ENCODE measurements around the gene TRAT1.
"Not testable (repeated sequence)": the region's sequence is repeated elsewhere in the genome, so short reads cannot be mapped to it uniquely, and the experiment has no call there.

TRAT1 gene

GRCh38 chr3:108822123-108822897, at the start of gene TRAT1:
Gene TRAT1, plus strand, starts transcription at chr3:108822786. Its CDS starts 142 bp downstream, at chr3:108822928.
- DNase-seq = no peak

- DNase-seq = no peak
These were observed 46.9 kb upstream of the TRAT1 start for GRCh38 chr3:108775649-108776048.

- no peak for DNase-seq
These were observed 43.1 kb upstream of the TRAT1 start for GRCh38 chr3:108779496-108779895.

DNA sequence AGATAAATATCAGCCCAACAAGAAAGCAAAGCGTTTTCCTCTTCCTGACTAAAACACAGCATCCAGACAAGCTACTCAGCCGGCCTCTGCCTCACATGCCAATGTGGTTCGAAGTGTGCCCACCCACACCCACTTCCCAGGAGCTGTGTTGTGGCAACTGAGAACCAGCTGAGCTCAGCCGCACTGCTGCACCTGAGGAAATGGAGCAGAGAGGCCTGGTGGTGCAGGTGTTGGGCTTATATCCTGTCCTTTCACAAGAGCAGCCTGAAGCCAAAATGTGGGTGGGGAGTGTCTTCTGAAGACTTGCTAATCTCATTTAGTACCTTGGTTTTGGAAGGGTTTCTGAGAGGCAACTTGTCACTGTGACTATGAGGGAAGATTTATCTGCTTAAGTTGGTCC, 42.4 kb upstream of the TRAT1 start:
- no peak for DNase-seq

DNA sequence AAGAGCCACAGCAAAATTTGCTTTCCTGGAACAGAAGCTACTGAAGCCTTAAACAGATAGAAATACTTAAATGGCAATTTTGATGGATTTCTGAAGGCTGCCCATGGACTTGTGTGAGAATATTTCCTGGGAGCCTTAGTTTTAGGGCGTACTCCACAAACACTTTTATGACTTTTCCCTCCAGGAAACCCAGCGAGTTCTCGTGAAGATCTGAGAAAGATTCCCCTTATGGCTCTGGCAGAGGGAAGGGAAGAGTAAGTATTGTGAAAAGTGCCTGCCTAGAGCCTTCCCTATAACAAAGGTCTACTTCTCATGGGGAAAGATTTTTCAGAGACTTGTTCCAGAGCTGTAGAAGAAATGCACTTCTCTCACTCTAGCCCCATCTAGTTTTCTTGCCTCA, 31.1 kb upstream of the TRAT1 start:
- DNase-seq = no peak

DNA sequence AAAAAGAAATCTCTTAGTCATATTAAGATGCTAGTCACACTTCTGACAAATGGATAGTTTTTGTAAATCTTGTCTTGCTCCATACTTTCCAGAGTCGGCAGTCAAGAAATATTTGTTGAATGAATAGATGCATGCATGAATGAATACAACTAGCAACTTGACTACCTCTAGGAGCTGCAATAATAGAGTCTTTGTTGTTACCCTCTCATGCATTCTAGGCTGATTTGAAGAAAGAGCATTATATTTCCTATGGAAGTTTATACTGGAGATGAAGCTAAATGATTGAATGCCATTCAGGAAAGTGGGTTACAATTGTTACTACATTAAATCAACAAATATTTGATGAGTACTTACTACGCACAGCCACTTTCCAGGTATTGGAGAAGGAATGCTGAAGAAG, 18.1 kb upstream of the TRAT1 start:
- DNase-seq = no peak

GRCh38 chr3:108804966-108805365, 17.6 kb upstream of the TRAT1 start:
- no peak for DNase-seq

GRCh38 chr3:108806316-108806715, 16.3 kb upstream of the TRAT1 start:
- no peak for DNase-seq

DNA sequence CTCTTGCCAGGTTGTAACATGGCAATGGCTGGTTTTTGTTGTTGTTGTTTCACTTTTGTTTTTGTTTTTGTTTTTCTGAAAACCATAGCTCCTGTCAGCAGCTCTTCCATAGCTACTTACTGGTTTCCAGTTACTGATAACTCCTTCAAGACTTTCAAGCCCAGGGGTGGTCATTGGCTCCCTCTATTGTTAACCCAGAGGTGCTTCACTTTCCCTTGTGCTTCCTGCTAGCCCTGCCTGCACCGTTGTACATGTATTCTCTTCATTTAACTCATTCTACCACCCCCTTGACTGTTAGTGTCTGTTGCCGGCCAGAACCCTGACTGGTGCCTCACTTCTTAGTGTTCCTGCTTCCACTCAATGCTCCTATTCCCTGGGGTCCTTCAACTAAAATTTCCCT, 4.2 kb upstream of the TRAT1 start:
- DNase-seq = no peak

GRCh38 chr3:108820586-108820985, 2.0 kb upstream of the TRAT1 start:
- no peak for DNase-seq

- DNase-seq = no peak
These were observed 641 bp downstream of the TRAT1 start for GRCh38 chr3:108823227-108823626.

DNA sequence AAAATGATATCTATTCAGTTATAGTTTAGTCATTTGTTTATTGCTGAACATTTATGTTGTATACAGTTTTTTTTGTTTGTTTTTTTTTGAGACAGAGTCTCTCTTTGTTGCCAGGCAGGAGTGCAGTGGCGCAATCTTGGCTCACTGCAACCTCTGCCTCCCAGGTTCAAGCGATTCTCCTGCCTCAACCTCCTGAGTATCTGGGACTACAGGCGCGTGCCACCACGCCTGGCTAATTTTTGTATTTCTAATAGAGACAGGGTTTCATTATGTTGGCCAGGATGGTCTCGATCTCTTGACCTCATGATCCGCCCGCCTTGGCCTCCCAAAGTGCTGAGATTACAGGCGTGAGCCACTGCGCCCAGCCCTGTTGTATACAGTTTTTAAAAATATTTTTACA, 1.2 kb downstream of the TRAT1 start:
- not testable (repeated sequence) for DNase-seq

- DNase-seq = no peak
These were observed 4.0 kb downstream of the TRAT1 start for GRCh38 chr3:108826309-108827187.

GRCh38 chr3:108830381-108830780, 7.8 kb downstream of the TRAT1 start:
- no peak for DNase-seq

DNA sequence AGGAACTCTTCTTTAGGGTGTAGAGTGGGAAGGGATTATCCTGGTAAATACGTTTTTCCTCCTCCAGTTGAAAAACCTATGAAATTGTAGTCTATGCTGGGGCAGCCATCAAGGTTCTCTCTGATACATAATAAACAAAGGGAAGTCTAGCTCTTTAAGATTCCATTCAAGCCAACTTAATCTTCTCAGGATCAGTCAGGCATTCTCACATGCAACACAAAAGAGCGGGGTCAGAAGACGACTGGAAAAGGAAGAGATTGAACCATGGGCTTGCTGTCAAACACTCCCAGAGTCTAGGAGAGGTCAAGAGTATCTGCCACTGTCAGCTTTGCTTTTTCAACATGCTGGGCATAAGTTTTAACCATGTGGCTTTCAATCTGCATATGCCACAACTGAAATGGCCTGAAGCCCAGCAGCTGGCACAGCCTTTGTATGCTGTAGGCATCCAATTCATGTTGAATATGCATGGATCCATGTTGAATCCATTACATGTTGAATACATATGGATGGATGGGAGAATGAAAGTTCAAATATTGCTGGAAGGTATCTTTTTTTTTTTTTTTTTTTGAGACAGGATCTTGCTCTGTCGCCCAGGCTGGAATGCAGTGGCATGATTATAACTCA, 8.5 kb downstream of the TRAT1 start:
- no peak for DNase-seq

GRCh38 chr3:108833611-108834010, 11.0 kb downstream of the TRAT1 start:
- DNase-seq = no peak

DNA sequence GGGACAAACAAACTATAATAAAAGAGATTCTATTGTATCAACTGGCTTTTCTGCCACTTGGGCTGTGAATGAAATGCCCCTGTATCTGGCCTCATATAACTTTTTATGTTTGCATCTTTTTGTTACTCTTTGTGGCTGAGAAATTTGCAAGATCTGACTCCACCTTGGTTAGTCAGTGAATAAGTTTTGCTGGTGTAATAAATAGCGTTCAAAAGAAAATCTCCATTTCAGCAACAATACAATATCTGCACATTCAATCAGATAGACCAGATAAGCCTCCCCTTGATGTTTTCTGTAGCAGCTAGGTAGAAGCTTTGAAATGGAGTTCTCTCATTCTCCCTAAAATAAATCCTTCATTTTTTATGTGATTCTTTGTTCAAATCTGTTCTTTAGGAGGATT, 12.0 kb downstream of the TRAT1 start:
- DNase-seq = no peak

GRCh38 chr3:108835101-108835500, 12.5 kb downstream of the TRAT1 start:
- DNase-seq = no peak

- DNase-seq = no peak
These were observed 15.8 kb downstream of the TRAT1 start for GRCh38 chr3:108838436-108838835.

- DNase-seq = no peak
These were observed 23.2 kb downstream of the TRAT1 start for GRCh38 chr3:108845709-108846293.

DNA sequence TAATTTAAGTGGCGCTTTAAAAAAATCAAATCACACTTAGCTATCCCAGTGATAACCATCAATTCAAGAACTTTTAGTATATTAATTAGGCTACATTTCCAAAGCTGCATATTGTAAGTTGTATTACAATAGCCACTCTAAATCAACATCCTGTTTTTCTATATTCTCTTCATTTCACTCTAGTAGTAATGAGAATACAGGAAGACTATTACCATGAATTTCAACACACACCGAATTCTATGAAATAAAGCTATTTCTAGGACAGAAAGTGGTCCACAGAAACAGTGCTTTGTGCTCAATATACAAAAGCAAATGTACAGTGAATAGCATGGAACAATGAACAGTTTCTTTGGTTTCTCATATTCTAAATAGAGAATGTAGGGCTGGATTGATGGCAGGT, 24.6 kb downstream of the TRAT1 start:
- DNase-seq = no peak

- DNase-seq = no peak
These were observed 26.5 kb downstream of the TRAT1 start for GRCh38 chr3:108849075-108849474.

DNA sequence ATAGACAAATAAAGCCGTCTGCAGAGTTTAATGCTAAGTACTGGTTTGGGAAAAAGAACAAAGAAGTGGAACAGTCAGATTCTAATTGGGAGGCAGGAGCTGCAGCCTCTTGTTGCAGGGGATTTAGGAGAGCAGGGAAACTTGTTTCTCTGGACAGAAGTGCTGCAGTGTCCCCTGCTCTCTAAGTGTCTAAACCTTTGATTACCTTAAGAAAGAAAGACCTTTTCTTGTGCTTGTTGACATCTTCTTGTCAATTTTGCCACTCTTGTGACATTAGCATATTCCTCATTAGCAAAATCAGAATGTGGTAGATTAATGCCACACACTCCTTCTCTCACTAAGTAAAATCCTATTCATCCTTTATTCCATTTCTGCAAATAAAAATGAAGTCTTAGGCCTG, 38.8 kb downstream of the TRAT1 start:
- DNase-seq = no peak
